NCI-H1092 (cell line): ENCODE data around the gene SRGAP1.
"Not testable (repeated sequence)": the region's sequence is repeated elsewhere in the genome, so short reads cannot be mapped to it uniquely, and the experiment has no call there.

Source experiments
- DNase-seq: peaks from one replicate; lab custom pipeline; 2025; lab: John Stamatoyannopoulos, UW

SRGAP1 gene

DNA sequence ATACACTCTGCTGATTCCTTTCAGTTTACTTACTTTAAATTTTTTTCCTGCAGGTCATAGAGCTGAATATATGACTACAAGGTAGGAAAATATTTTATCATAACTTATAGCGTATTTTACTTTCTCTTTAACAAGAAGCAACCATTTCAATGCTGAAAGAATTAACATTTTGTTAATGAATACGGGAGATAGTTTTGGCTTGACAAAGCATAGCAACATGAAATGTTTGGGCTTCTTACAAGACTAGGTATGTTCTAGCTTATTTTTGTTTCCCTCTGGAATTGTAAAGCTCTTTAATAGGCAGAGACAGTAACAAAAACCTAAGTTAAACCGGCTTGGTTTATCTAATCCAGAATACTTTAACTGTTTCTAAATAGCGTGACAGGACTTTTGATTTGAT is 242.4 kb downstream of the SRGAP1 start:
- DNase-seq = no peak

DNA sequence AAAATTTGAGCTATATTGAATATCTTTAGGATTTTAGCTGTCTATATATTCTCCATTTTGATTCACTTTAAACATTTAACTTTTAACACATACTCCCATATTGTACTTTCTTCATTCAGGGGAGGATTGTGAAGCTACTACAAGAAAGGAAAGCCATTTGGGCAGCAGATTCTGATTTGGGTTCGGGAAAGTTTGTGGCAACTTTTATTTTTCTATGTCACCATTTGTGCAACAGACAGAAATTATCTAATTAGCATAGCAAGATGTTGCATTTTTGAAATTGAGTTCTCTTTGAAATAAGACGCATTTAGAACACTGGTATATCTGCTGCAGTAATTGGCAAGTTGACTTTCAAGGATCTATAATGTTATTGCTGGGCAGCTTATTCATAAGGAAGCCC is 243.3 kb downstream of the SRGAP1 start:
- no peak for DNase-seq

DNA sequence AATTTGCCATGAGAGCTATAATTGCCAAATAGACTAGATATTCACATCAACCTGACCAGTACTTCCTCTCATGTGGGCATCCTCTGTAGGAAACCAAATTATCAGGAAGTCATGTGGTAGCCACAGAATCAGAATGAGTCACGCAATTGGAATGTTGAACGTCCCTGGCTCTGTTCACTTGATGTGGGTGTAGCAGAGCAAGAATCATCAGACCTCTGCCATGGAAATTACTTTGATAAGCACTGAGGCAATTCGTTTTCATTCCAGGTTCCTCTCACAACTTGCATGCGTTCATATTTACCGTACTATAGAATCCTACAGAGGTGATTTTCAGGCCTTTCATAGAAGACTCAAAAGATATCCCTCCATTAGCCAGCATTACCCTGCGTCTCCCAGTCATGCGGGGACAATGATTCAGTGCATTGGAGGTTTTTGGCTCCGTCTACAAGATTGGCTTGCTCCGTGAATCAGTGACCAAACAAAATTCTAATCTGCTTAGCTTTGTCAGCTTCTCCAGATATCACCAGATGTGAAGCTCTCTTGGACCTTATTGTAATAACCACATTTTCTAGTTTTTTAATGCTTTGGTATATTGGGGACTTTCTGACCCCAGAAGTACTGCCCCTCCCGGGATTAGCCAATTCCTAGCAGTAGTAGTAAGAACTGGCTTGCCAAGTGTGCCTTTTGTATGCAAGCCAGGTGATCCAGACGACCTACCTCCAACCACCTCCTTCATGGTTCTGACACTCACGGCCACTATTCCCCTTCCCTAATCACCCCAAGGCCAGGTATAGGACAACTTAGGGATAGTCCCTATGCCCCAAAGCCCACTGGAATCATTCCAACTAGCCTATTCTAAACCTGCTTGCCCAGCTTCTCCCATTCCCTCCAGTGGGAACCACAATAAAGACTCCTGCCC is 244.2 kb downstream of the SRGAP1 start:
- DNase-seq = no peak

DNA sequence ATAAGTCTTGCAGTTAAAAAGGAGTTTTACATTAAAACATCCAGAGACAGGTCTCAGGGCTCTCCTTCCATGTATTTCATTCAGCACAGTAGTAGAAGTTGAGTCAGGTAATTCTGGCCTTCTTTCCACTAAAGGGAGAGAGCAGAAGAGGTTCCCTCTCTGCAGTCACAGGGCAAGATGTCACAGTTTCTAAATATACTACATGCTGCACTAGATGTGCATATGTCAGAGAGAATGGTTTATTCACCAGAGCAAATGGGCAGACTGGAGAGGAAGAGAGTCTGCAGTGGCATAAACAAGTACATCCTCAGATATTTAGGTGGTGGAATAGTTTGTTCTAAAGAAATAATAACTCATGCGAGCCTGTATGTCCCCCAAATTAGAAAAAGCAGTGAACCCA is 245.5 kb downstream of the SRGAP1 start:
- DNase-seq = no peak

DNA sequence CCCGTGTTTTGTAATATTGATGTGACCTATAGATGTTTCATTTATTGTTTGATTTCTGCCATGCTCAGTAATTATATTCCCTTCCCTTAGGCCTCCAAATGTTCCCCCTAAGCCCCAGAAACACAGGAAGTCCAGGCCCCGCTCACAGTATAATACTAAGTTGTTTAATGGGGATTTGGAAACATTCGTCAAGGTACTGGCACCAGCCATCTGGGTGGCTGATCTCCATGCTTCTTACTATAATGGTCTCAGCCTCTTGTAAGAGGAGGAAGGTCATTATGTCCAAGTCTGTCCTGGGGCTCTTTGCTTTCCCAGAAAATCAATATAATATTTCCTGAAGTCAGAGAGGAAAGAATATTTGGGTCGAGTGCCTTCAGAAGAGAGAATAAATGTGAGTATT is 246.7 kb downstream of the SRGAP1 start:
- no peak for DNase-seq

DNA sequence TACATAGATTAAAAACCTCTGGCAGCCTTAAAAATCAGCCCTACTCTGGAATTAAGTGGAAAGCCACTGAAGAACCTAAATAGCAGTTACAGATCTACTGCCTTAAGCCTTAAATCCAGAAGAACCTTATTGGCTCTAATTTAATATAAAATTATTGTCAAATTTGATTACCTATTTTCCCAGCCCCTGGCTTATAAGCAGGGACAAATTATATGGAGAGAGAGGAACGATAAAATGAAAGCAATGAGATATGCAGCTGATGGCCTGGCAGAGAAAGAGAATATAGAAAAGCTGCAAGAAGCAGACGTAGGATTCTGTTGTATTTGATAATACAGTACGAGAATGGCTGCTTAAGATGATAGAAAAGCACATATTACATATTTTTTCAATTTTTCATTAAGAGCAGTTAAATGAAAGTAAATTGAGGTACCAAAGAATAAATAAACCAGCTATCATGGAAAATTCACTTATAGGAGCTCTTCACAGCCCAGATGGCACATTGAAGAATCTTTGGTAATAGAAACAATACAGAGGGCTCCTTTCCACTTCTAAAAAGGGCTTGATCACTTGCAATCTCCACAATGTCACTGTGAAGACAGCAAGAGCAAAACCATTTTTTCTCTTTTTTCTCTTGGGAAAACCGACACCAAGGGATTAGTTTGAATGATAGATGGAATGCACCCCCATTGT is 248.2 kb downstream of the SRGAP1 start:
- DNase-seq = no peak

DNA sequence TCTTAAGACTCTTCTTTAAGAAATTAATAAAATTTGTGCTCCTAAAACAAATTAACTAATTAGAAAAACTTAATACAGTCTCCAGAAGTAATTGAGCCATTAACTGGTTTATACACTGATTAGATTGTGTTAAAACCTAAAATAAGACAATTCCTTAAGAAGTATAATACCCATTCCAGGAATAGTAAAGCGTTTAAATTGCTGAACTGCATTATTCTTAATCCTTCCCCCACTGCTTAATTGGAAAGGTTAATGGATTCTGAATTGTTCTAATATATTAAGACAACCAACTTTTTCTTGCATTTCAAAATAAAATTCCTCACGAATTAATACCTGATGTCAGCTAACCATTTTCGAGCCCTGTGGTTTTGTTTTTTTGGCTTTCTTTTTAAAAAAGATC is 249.2 kb downstream of the SRGAP1 start:
- DNase-seq = no peak

- no peak for DNase-seq
Observed at GRCh38 chr12:64097366-64098105, 253.0 kb downstream of the SRGAP1 start.

DNA sequence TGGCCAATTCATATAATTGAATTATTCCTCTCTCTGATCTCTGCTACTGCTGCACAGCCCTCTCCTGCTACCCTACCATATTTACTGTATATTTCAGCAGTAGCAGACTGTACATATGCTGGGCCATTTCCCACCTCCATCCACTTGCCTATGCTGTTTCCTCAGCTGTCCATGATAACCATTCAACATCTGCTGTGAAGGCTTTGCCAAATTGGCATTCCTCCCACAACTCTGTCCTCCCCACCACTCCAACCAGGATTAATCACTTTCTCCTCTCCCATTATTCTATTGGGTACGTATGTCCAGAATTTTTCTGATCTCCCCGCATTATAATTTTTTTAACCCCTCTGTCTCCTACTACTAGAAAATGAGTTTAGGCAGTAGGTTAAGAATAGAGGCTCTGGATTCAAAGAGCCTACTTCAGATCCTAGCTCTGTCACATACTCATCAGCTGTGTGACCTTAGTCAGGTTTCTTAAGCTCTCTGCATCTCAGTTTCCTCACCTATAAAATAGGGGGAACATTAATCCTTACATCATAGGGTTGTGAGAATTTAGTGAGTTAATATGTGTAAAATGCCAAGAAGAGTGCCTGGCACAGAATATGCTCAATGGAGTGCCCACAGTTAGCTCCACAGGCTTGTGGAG is 254.3 kb downstream of the SRGAP1 start:
- DNase-seq = peak; percentile 25

GRCh38 chr12:64099397-64099796 is 254.9 kb downstream of the SRGAP1 start:
- DNase-seq = no peak

DNA sequence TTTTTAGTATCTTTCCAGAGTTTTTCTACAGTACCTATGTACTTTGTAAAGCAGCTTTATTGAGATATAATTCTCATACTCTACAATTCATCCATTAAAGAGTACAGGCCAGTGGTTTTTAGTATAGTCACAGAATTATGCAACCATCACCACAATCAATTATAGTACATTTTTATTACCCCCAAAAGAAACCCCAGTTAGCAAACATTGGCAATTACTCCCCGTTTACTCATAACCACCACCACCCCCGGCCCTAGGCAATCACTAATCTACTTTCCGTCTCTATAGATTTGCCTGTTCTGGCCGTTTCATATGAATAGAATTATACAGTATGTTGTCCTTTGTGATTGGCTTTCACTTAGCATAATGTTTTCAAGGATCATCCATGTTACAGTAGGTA is 257.8 kb downstream of the SRGAP1 start:
- DNase-seq = no peak

DNA sequence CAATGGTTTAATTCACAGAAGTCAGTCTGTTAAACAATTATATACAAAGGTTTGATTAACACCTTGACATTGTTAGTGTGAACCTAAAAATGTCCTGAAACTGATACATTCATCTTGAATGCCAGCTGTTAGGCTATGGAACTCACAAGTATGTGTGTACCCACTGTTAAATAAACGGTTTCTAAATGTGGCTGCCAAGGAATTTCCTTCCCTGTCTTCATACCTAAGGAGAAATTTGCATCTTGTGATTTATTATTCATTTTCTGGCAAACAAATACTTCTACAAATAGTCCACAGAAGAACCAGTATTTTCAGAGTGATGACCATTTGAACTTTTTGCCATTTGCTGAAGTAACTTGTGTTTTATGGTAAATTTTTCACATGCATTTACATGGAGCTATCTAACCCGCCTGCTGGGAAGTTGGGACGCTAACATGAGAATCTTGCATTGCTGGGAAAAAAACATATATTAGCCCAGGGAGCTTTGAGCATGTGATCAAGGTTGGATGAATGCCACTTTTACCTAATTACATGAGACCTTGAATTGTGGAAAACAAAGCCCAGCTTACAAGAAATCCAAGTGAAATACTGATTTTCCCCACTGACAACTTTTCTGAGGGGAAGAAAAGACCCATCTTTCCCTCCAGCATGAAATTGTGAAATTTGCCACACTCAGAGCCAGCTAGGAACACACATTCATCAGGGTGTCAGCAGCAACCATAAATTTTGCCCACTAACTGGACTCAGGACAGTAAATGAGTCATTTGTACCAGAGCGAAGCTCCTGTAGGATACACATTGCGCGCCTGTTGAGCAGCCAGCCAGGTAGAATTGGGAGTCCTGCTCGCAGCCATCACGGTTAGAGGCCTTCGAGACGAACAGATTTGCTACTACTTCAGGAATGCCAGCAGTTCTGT is 259.6 kb downstream of the SRGAP1 start:
- no peak for DNase-seq

DNA sequence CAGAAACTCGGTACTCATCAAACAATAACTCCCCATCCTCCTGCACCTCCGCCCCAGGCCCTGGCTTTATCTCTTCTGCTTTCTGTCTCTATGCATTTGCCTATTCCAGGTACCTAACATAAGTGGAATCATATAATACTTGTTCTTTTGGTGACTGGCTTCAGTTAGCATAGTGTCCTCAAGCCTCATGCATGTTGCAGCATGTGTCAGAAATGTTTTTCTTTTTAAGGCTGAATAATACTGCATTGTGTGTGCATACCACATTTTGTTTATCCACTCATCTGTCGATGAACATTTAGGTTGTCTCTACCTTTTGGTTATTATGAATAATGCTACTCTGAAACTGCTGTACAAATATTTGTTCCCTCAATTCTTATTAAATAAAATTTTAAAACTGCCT is 260.5 kb downstream of the SRGAP1 start:
- DNase-seq = no peak

DNA sequence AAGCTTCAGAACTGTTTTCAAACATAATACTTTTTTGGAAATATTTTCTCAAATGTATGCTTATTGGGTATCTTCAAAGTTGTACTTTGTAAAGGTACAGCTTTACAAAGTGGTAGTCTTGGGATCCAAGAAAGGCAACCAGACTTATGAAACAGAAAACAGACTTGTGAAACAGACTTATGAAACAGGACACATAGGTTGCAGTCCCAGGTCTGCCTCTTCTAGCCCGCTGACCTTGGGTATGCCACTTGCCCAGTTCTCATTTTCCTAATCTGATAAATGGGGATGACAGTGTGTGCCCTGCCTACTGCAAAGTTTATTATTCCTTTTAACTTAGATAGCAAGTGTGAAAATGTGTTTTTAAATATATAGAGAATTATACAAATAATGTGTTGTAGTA is 263.3 kb downstream of the SRGAP1 start:
- DNase-seq = no peak

- no peak for DNase-seq
Observed at GRCh38 chr12:64109706-64110105, 265.2 kb downstream of the SRGAP1 start.

DNA sequence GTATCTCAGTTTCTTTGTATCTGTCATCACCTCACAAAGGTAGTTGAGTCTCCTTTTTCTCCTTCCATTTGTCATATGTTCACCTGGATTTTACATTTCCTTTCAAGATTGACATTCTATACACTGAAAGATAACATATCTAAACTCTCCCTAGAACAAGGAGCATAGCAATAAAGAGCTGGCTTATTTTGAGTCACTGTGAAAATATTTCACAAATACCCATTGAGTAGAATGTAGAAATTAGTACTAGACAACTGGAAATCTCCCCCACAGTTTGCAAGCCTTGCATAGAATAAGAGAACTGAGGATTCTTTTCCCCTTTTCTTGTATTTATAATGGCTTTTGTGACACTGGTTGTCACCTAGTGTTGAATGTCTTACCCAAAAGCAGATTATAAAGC is 266.4 kb downstream of the SRGAP1 start:
- no peak for DNase-seq

DNA sequence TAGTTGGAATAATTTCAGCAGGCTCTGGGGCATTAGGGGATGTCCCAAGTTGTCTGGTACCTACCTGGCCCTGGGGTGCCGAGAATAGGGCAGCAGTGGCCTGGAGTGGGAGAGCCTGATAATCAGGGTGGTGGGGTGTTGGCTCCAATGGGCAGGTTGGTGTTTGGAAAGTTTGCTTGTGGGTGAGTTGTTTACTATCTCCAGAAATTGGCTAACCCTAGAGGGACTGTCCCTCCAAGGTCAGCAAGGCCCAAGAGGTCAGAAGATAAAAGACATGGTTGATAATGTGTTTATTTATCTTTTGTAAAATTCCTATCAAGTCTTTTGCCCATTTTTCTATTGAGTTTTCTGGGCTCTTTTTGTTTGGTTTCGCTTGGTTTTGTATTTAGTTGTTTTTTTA is 272.5 kb downstream of the SRGAP1 start:
- DNase-seq = no peak

- DNase-seq = no peak
Observed at GRCh38 chr12:64120568-64120967, 276.1 kb downstream of the SRGAP1 start.

DNA sequence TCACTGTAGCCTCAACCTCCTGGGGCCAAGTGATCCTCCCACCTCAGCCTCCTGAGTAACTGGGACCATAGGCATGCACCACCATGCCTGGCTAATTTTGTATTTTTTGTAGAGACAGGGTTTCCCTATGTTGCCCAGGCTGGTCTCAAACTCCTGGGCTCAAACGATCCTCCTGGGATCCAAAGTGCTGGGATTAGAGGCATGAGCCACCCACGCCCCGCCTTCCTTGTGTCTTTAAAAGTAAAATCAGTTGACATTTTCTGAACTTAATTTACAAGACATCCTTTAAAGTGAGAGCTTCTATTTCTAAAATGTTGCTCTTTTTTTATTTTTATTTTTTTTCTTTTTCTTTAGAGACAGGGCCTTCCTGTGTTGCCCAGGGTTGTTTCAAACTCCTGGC is 276.6 kb downstream of the SRGAP1 start:
- not testable (repeated sequence) for DNase-seq

DNA sequence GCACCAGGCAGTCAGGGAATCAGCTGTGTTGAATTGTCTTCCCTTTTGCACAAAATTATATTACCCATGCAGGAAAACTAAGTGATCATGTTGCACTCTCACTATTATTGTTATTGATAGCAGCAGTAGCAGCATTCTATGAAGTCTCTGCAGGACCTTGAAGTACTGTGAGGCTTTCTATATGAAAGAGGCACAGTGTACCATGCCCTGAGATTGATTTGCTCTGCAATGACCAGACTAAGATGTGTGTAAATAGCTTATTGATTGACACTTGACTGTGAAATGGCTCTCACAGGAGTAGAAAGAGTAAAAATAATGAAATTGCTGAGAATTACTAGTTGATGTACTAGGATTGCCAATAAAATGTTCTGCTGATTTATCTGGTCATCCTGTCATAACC is 277.7 kb downstream of the SRGAP1 start:
- DNase-seq = no peak

DNA sequence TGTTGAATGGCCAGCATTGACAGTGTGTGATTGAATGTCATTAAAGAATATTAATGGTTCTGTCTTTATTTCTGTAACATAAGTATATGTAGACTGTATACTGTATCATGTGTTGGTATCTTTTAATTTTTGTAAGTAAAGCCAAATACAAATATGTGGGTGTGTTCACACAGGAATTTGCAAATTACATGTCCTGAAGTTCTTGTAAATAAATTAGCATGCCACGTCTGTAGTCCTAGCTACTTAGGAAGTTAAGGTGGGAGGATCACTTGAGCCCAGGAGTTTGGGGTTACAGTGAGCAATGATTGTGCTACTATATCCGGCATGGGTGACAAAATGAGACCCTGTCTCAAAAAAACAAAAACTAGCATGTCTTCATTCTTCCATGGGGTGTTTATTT is 278.5 kb downstream of the SRGAP1 start:
- DNase-seq = no peak
